HEK293 (cell line): ENCODE data around the gene RAB3C.

ENCODE experiments used
- KLF10 ChIP-seq: fragments of 450-650 bp; IDR thresholded peaks from 2 replicates; pipeline ENCODE4 v1.5.1; 2018; ENCODE audit warnings: missing biosample characterization, mild to moderate bottlenecking, missing genetic modification characterization
- PRDM1 ChIP-seq: fragments of 450-650 bp; formaldehyde crosslinking; IDR thresholded peaks from 2 replicates; pipeline ENCODE4; 2016; ENCODE audit warnings: missing biosample characterization, missing genetic modification characterization
- REST ChIP-seq: fragments of 450-650 bp; formaldehyde crosslinking; IDR thresholded peaks from 2 replicates; pipeline ENCODE4 v1.5.1; 2016; ENCODE audit warnings: missing biosample characterization, missing genetic modification characterization
- ZEB2 ChIP-seq: fragments of 450-650 bp; formaldehyde crosslinking; IDR thresholded peaks from 2 replicates; pipeline ENCODE4 v1.5.1; 2016; ENCODE audit warnings: missing biosample characterization, missing genetic modification characterization
- ZNF121 ChIP-seq: fragments of 450-650 bp; formaldehyde crosslinking; IDR thresholded peaks from 2 replicates; pipeline ENCODE4 v1.5.1; 2016; ENCODE audit warnings: missing biosample characterization, missing genetic modification characterization
- ZNF19 ChIP-seq: fragments of 450-650 bp; formaldehyde crosslinking; IDR thresholded peaks from 2 replicates; pipeline ENCODE4; 2016; ENCODE audit warnings: missing biosample characterization, missing genetic modification characterization, low read depth
- ZNF23 ChIP-seq: fragments of 450-650 bp; formaldehyde crosslinking; IDR thresholded peaks from 2 replicates; pipeline ENCODE4 v1.5.1; 2016; ENCODE audit warnings: missing biosample characterization, missing genetic modification characterization, borderline replicate concordance
- ZNF324 ChIP-seq: fragments of 450-650 bp; formaldehyde crosslinking; IDR thresholded peaks from 2 replicates; pipeline ENCODE4 v1.5.1; 2016; ENCODE audit warnings: missing biosample characterization, missing genetic modification characterization
- ZNF530 ChIP-seq: fragments of 450-650 bp; formaldehyde crosslinking; IDR thresholded peaks from 2 replicates; pipeline ENCODE4 v1.5.1; 2016; ENCODE audit warnings: low read depth, missing biosample characterization, missing genetic modification characterization
- ZNF629 ChIP-seq: fragments of 450-650 bp; formaldehyde crosslinking; IDR thresholded peaks from 2 replicates; pipeline ENCODE4 v1.5.1; 2017; ENCODE audit warnings: missing biosample characterization, missing genetic modification characterization
- ZNF654 ChIP-seq: fragments of 450-650 bp; formaldehyde crosslinking; IDR thresholded peaks from 2 replicates; pipeline ENCODE4 v1.5.1; 2016; ENCODE audit warnings: low read depth, missing biosample characterization, missing genetic modification characterization
- ZXDB ChIP-seq: fragments of 450-650 bp; formaldehyde crosslinking; IDR thresholded peaks from 2 replicates; pipeline ENCODE4 v1.5.1; 2016; ENCODE audit warnings: missing biosample characterization, missing genetic modification characterization
- TF ChIP-seq, protein P1 (sequence below): fragments of 450-650 bp; formaldehyde crosslinking; IDR thresholded peaks from 2 replicates; pipeline ENCODE4 v1.5.1; 2016; ENCODE audit warnings: missing biosample characterization, missing genetic modification characterization
- TF ChIP-seq, protein P2 (sequence below): fragments of 450-650 bp; formaldehyde crosslinking; optimal IDR thresholded peaks from 2 replicates; pipeline ENCODE3; 2016; ENCODE audit warnings: missing biosample characterization, mild to moderate bottlenecking, missing genetic modification characterization

DNA sequence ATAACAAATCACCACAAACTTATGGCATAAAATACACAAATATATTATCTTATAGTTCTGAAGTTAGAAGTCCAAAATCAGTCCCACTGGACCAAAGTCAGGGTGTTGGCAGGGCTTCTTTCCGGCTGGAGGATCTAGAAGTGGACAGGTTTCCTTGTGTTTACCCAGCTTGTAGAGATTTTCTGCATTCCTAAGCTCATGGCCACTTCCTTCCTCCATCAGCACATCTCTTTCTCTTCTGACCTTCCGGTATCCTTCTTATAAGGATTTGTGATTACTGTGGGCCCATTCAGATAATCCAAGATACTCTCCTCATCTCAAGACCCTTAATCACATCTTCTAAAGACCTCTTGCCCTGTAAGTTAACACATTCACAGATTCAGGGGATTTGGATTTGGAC is 97.6 kb downstream of the RAB3C start:
- TF ChIP-seq, protein P1, sequence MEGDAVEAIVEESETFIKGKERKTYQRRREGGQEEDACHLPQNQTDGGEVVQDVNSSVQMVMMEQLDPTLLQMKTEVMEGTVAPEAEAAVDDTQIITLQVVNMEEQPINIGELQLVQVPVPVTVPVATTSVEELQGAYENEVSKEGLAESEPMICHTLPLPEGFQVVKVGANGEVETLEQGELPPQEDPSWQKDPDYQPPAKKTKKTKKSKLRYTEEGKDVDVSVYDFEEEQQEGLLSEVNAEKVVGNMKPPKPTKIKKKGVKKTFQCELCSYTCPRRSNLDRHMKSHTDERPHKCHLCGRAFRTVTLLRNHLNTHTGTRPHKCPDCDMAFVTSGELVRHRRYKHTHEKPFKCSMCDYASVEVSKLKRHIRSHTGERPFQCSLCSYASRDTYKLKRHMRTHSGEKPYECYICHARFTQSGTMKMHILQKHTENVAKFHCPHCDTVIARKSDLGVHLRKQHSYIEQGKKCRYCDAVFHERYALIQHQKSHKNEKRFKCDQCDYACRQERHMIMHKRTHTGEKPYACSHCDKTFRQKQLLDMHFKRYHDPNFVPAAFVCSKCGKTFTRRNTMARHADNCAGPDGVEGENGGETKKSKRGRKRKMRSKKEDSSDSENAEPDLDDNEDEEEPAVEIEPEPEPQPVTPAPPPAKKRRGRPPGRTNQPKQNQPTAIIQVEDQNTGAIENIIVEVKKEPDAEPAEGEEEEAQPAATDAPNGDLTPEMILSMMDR (tag by site-specific recombination), result no peak
- TF ChIP-seq ZNF19 (tag by site-specific recombination), result no peak
- TF ChIP-seq ZNF530, result no peak
- TF ChIP-seq ZNF324 (tag by site-specific recombination), result no peak
- TF ChIP-seq ZNF23 (tag by site-specific recombination), result no peak
- no peak for TF ChIP-seq ZNF654 (tag by site-specific recombination)
- TF ChIP-seq REST (tag by site-specific recombination), result no peak
- no peak for TF ChIP-seq ZEB2
- no peak for TF ChIP-seq ZNF121 (tag by site-specific recombination)
- TF ChIP-seq ZXDB, result no peak
- TF ChIP-seq KLF10 (tag by site-specific recombination), result no peak
- no peak for TF ChIP-seq PRDM1
- no peak for TF ChIP-seq ZNF629 (tag by site-specific recombination)
- TF ChIP-seq, protein P2, sequence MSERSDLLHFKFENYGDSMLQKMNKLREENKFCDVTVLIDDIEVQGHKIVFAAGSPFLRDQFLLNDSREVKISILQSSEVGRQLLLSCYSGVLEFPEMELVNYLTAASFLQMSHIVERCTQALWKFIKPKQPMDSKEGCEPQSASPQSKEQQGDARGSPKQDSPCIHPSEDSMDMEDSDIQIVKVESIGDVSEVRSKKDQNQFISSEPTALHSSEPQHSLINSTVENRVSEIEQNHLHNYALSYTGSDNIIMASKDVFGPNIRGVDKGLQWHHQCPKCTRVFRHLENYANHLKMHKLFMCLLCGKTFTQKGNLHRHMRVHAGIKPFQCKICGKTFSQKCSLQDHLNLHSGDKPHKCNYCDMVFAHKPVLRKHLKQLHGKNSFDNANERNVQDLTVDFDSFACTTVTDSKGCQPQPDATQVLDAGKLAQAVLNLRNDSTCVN (tag by site-specific recombination), result no peak
